Suppressor macrophage (primary cell): ENCODE results near the gene XAB2.

ENCODE experiments used
- DNase-seq, 4 experiments: peaks; one replicate each; pipeline ENCODE4 v3.0.0-alpha.2; 2020 to 2022
- total RNA-seq, 17 experiments: gene quantifications; one replicate each; lab custom pipeline; 2026; ENCODE audit warnings: mixed read lengths in 6 of 17, inconsistent platforms in 3 of 17; lab: John Stamatoyannopoulos, UW

Gene XAB2
- total RNA-seq = 10.5 to 41.3 (median 20.4) reads per million in 17 experiments

DNA sequence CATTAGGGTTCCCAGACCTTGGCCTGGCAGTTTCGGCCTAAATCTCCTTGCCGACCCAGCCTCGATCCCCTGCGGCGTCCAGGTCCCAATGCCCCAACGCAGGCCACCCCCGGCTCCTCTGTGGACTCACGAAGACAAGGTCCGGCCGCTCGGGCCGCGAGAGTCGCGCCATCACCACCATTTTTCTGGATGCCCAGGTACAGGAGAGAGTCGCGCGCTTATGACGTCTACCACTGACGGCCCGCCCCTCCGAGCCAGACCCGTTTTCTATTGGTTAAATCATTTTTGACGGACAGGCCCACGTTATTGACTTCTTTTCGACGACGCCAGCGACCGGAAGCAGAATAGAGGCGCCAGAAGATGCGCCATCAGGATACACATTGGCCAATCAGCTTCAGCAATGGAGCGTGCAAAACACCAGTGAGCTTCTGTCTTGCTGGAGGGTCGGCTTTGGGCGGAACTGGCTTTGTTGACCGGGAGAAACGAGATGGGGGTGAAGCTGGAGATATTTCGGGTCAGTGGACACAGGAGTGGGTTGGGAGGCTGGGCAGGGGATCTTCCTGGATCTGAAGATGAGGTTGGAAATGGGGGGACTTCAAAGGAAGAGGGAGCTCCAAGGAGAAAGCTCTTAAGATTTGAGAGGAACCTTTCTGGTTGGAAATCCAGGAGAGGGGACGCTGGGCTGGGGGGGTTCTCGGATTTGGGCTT, at the start of gene XAB2, which contains the start of gene PET100:
Gene XAB2 (minus strand): TSS at position 199 of the 708 bp plus-strand sequence. CDS start 18 bp downstream, at position 181.
Gene PET100 (plus strand): TSS at position 447 of the 708 bp plus-strand sequence. CDS start 41 bp downstream, at position 488.
- peak; percentile 96 to 99 (median 99) for DNase-seq

GRCh38 chr19:7677669-7678311, 48.4 kb upstream of the XAB2 start:
- DNase-seq = peak in 1 of 4 experiments; percentile 34

- peak in 3 of 4 experiments; percentile 52 to 62 (median 56) for DNase-seq
Observed at GRCh38 chr19:7676854-7677253, 47.5 kb upstream of the XAB2 start, which contains the start of gene MCEMP1. Gene MCEMP1, plus strand, starts transcription at chr19:7677090. Its CDS starts 31 bp downstream, at chr19:7677121.

- peak; percentile 50 to 75 (median 63) for DNase-seq
Observed at GRCh38 chr19:7676376-7676775, 47.0 kb upstream of the XAB2 start.

GRCh38 chr19:7674010-7675005, 45.0 kb upstream of the XAB2 start:
- peak; percentile 91 to 95 (median 92) for DNase-seq

GRCh38 chr19:7672522-7672921, 43.2 kb upstream of the XAB2 start:
- no peak for DNase-seq

DNA sequence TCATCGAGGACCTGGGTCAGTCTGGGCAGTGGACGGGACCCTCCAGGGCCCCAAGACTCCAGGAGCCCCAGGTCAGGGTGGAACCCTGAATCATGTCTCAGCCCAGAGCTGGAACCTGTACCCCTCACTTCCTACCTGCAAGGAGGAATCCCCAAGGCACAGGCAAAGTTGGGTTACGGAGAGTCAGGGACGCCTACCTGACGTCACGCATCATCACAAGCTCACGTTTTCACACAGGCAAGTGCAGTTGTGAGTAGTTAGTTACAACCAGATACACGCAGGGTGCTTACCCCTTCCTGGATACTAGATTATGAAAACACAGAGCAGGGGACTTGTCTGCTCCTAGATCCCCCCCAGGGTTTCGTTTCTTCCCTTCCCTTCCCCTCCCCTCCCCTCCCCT, 41.4 kb upstream of the XAB2 start:
- DNase-seq = no peak

DNA sequence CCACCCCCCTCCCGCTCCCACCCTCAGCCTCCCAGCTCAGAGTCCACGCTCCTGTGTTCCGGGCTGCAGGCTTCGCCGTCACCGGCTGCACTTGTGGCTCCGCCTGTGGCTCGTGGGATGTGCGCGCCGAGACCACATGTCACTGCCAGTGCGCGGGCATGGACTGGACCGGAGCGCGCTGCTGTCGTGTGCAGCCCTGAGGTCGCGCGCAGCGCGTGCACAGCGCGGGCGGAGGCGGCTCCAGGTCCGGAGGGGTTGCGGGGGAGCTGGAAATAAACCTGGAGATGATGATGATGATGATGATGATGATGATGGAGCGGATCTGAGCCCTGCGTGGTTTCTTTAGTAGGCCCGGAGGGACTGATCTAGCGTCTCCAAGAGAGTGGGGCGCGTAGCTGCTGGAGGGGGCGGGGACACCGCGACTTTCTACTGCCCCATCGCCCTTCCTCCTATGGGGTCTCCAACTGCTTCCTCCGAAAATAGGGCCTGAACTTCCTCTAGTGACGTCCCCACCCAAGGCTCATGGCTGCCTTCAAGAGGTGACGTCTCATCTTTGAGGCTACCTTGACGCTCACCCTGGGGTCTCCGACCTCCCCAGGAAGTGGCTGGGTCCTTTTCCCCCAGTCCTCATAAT, 40.9 kb upstream of the XAB2 start:
- peak; percentile 52 to 75 (median 58) for DNase-seq

DNA sequence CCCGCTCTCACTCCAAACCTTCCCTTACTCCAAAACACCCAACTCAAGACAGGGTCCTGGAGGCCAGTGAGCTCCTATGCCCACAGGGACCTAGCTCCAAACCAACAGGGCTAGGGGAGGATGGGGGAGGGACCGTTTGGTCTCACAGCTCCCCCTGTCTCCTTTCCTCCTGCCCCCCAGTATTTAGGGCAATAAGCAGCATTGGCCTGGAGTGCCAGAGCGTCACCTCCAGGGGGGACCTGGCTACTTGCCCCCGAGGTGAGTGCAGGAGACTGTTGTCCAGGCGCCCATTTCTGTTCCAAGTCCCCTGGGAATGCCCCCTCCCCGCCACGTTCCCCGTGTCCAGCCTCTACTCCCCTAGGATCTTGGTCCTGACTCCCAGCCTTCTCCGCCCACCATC, 40.3 kb upstream of the XAB2 start:
- DNase-seq = no peak

DNA sequence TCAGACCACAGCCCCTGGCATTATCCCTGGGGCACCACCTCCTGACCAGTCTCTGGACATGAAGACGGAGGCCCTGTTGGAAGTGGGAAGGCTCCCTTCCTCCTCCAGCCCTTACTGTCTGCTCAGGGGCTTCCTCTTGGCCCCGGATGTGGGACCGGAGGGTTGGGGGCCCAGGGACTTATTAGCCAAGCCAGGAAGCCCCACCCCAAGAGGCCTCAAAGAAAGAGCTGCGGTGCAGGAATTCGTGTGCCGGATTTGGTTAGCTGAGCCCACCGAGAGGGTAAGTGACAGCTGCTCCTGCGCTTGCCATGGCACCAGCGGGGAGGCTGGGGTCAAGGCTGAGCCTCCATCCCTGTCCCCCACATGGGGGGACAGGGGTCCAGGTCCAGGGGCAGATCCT, 39.5 kb upstream of the XAB2 start, which contains the start of gene RETN:
Gene RETN (plus strand): TSS at position 208 of the 400 bp plus-strand sequence. CDS start 278 bp downstream, outside the sequence.
- DNase-seq = no peak

DNA sequence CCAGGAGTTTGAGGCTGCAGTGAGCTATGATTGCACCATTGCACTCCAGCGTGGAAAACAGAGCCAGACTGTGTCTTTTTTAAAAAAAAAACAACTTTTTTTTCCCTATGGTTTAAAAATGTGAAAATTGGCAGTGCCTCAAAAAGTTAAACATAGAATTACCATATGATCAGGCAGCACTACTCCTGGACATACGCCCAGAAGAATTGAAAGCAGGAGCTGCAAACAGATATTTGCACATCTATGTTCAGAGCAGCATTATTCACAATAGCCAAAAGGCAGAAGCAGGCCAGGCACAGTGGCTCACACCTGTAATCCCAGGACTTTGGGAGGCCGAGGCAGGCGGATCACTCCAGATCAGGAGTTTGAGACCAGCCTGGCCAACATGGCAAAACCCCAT, 35.7 kb upstream of the XAB2 start:
- DNase-seq = no peak

GRCh38 chr19:7663706-7664105, 34.4 kb upstream of the XAB2 start:
- no peak for DNase-seq

DNA sequence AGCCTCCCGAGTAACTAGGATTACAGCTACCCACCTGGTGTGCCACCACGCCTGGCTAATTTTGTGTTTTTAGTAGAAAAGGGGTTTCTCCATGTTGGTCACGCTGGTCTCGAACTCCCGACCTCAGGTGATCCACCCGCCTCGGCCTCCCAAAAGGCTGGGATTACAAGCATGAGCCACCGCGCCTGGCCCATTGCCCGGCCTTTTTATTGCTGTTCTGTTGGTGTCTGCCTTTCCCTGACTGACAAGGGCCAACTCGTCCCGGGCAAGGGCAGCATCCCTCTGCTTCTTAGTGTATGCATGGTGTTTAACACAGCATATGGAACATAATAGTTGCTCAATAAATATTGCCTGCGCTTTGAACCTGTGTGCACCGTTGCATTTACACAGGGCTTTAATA, 33.3 kb upstream of the XAB2 start:
- no peak for DNase-seq

DNA sequence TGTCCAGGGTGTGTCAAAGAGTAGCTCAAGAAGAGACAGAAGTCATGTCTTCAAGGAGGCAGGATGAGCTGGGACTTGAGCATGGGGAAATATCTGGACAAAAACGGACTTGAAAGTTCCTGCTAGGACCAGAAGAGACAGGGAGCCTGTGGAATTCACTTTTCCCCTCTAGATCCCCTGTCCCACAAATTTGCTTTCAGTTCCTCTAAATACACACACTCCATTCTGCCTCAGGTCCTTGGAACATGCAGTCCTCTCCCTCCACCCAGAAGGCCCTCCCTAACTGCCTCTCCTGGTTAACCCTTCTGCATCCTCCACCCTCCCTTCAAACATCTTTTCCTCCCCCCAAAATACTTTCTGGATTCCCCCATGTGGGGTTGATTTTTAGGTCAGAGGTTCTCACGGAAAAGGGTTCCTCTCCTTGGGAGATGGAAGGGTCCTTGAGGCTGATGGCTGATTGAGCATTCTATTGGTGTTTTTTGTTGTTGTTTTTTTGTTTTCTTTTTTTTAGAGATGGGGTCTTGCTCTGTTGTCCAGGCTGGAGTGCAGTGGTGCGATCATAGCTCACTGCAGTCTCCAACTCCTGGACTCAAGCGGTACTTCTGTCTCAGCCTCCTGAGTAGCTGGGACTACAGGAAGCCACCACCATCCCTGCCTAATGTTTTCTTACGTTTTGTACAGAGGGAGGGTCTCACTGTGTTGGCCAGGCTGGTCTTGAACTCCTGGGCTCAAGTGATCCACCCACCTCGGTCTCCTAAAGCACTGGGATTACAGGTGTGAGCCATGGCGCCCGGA, 32.6 kb upstream of the XAB2 start:
- DNase-seq = peak in 1 of 4 experiments; percentile 28

DNA sequence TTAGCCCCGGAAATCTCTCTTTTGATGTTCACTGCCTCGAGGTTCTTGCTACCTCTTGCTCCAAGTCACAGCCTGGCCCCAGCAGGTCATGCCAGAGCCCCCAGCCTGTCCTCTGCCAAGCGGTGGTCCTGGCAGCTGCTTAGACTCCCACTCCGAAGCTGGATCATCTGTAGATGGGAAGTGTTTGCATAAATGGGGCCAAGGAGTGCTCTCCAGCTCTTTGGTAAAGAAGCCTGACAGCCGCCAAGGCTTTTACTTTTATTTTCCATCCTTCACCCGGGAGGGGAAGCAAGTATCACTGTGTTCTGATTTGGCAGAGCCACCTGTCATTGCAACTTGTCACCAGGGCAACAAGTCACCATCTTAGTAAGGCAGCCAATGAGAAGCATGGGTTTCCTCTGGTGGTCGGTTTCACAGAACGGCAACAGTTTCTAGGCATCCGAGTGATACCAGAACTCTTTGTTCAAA, 28.9 kb upstream of the XAB2 start:
- peak in 2 of 4 experiments; percentile 43 to 49 for DNase-seq

GRCh38 chr19:7657131-7657751, 27.9 kb upstream of the XAB2 start:
- peak; percentile 82 to 89 (median 88) for DNase-seq

- peak; percentile 73 to 91 (median 86) for DNase-seq
Observed at GRCh38 chr19:7655581-7655980, 26.2 kb upstream of the XAB2 start.

DNA sequence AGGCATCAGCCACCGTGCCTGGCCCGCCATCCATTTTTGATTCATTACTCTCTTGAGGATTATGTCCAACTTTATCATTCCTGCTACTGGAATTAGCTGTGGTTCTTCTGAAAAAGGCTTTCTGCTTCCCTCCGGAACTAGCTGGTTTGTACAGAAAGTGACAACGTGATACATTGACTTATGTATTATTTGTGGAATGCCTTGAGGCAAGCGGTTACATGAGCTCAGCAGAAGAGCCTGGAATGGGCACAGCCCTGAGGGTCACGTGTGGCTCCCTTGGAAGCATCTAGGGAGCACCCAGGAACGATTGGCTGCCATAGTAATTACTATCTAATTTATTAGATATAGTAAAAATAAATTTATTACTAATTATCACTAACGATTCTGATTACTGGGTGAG, 25.1 kb upstream of the XAB2 start:
- DNase-seq = no peak

- DNase-seq = peak; percentile 95 to 97 (median 96)
Observed at GRCh38 chr19:7652061-7652641, 22.8 kb upstream of the XAB2 start.

DNA sequence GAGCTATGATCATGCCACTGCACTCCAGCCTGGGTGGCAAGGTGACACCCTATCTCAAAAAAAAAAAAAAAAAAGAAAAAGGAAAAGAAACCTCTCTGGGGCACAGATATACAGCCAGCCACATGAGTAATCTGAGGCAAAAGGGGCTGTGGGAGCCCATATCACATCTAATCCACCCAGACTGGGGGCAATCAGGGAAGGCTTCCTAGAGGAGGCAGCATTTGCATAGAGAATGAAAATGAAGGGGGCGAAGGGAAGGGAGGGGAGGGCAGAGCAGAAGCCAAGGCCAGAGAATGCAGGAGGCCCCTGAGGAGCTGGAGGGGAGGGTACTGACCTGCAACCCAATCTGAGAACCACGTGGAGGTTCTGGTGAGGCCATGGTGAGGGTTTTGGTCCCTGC, 20.8 kb upstream of the XAB2 start:
- no peak for DNase-seq
